GM18868 (cell line): ENCODE results near the gene FOXA2.

Experiments used
- ATAC-seq: cut with Tn5 transposase; IDR thresholded peaks from one replicate; pipeline ENCODE4 v1.9.1; 2021; ENCODE audit warnings: mild to moderate bottlenecking, moderate library complexity; ENCODE audit not compliant: unreplicated experiment

Gene FOXA2

DNA sequence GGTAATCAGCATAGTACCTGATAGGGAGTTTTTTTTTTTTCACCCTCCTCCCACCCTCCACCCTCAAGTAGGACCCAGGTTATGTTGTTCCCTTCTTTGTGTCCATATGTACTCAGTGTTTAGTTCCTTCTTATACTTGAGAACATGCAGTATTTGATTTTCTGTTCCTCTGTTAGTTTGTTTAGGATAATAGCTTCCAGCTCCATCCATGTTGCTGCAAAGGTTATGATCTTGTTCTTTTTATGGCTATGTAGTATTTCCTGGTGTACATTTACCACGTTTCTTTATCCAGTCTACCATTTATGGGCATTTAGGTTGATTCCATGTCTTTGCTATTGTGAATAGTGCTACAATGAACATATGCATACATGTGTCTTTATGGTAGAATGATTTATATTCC is 41.9 kb downstream of the FOXA2 start:
- no peak for ATAC-seq

- ATAC-seq, result no peak
These were observed 43.5 kb downstream of the FOXA2 start for GRCh38 chr20:22540832-22541231.

GRCh38 chr20:22536956-22537756 is 47.2 kb downstream of the FOXA2 start:
- no peak for ATAC-seq

- ATAC-seq, result no peak
These were observed 48.1 kb downstream of the FOXA2 start for GRCh38 chr20:22536141-22536828.

GRCh38 chr20:22535483-22535882 is 48.9 kb downstream of the FOXA2 start:
- no peak for ATAC-seq

DNA sequence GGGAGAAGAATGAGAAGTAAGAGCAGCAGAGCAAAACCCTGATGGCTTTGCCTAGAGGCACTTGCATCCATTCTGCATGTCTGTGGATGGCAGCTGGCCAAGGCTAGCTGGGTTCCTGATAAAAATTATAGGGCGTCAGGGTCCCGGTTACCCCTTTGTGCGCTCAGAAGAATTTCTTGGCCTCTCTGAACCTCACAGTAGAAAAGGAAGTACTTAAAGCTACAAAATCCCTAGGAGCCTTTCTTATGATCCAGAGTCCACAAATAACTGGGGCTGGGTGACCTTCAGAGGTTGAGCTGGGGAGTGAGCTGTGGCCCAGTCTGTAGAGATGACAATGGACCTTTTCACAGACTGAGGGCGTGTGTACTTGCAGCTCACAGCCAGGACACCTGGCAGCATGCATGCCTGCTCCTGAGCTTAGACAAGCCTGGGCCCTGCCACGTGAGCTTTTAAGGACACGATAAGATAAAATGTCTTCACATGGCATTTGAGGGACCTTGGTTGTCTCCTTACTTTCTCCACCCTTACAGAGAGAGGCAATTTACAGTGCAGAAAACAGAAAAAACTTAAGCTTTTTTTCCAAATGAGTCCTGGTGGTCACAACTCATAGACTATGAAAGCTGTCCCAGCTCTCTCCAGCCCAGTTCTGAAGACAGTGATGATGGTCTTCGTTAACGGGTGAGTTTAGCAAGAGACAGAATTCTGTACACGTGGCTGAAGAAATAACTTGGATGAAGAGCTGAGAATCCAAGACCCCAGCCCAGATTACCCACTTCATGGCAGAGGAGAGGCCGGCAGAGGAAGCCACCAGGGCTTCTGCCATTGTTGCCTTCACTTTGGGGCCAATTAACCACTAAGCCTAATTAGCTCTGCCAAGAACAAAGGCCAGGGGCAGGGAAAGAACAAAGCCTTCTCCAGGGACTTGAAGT is 50.3 kb downstream of the FOXA2 start:
- ATAC-seq, result no peak

GRCh38 chr20:22532598-22532997 is 51.8 kb downstream of the FOXA2 start:
- no peak for ATAC-seq

DNA sequence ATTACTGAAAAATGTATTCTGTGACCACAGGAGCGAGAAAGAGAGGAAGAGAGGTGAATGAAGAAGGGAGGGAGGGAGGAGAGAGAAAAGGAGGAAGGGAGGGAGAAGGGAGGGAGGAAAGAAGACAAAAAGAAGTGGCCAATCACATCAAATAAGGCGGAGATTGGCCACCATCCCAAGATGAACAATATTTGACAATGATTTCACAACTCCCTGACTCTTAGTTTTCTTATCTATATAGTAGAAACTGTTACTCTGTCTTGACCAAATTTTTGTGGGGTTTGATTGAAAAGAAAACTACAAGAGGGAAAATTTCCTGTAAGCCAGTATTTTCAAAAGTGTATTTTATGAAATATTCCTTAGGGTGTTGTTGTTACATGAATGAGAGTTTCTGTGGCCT is 52.6 kb downstream of the FOXA2 start:
- ATAC-seq, result no peak

DNA sequence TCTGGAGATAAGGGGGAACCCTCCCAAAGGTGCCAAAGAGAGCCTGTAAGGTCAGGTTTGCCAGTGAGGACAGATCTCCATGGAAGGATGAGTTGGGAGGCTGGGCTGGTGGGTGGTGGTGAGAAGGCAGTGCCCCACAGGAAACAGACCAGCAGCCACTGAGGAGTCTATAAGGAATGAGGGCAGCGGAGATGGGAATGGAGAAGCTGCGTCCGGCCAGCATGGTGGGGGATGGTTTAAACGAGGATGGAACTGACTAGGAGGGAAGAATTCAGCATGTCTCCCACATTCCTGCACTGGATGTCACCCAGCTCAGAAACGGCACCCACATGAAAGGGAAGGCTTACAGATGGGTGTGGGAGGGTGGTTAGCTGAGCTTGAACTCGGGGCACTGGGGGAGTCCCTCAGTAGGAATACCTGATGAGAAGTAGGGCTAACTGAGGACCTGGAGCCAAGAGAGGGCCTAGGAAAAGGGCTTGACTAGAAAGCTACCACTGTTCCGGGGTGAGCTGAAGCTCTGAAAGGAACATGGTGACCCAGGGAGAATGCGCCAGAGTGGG is 53.2 kb downstream of the FOXA2 start:
- ATAC-seq, result no peak
